Muscle of leg (tissue), 9 donors: ENCODE data around the gene COIL. TPM values are rescaled to one million over a fixed set of nuclear protein-coding genes. Genes with fewer than 3 reads are reported as not detected.

Experiments used
- polyA plus RNA-seq, 8 donors: library from polyadenylated mRNA; unstranded; fragments of 120-200 nt; gene quantifications; one replicate each; pipeline versions ENCODE4 v1.2.1 to v1.2.3, GENCODE V29; 2013; ENCODE audit warnings: inconsistent platforms in 1 of 8, low replicate concordance in 1 of 8; ENCODE audit not compliant: insufficient read length in 8 of 8, insufficient read depth in 1 of 8
- total RNA-seq: library from RNA; stranded (reverse); fragments of 120-200 nt; gene quantifications from one replicate; pipeline ENCODE4 v1.2.4, GENCODE V29; 2013

COIL gene
- total and polyA plus RNA-seq, 9 donors = 13.9 to 19.1 (median 16.9) TPM

Other genes with a start within 250 kb of the COIL start
- 1.3 TPM for gene C17orf67, start 127.1 kb downstream of the COIL start, total RNA-seq
- 1 to 10 TPM; 1.7 to 2.3 (median 1.9) TPM for gene C17orf67, start 127.1 kb downstream of the COIL start, polyA plus RNA-seq
- 5.2 TPM for gene DGKE, start 126.9 kb downstream of the COIL start, total RNA-seq
- 1 to 10 TPM; 2.0 to 5.8 (median 3.7) TPM for gene DGKE, start 126.9 kb downstream of the COIL start, polyA plus RNA-seq
- 7.0 TPM for gene TRIM25, start 47.0 kb downstream of the COIL start, total RNA-seq
- 10 to 100 TPM; 10.9 to 16.5 (median 13.0) TPM for gene TRIM25, start 47.0 kb downstream of the COIL start, polyA plus RNA-seq
- gene SCPEP1, start 17.1 kb upstream of the COIL start, total RNA-seq = 15.6 TPM
- gene SCPEP1, start 17.1 kb upstream of the COIL start, polyA plus RNA-seq = 10 to 100 TPM; 11.6 to 24.6 (median 18.1) TPM
- 51.5 TPM for gene AKAP1, start 124.2 kb upstream of the COIL start, total RNA-seq
- gene AKAP1, start 124.2 kb upstream of the COIL start, polyA plus RNA-seq = 10 to 100 TPM; 49.6 to 83.4 (median 68.2) TPM